ENCODE measurements around the gene PAX6.
"Not testable (repeated sequence)": the region's sequence is repeated elsewhere in the genome, so short reads cannot be mapped to it uniquely, and the experiment has no call there.

Gene PAX6

DNA sequence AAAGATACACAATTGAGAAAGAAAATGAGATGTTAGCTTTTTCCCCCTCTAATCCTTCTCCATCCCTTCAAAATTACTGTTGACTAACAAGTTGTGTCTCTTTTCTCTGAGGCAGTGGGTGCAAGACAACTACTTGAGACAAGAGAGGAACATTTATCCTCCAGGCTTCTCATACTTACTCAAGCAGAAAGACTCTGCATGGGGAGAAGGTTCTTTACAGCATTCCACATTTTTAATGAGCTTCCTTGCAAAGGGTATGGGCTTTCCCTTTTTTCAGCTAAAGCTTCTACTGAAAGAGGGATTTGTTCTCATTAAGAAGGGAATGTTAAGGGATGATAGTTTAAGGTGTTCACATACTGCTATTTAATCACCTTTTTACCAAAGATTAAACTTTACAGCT lies 47.8 kb downstream of the PAX6 start:
- no peak for DNase-seq

DNA sequence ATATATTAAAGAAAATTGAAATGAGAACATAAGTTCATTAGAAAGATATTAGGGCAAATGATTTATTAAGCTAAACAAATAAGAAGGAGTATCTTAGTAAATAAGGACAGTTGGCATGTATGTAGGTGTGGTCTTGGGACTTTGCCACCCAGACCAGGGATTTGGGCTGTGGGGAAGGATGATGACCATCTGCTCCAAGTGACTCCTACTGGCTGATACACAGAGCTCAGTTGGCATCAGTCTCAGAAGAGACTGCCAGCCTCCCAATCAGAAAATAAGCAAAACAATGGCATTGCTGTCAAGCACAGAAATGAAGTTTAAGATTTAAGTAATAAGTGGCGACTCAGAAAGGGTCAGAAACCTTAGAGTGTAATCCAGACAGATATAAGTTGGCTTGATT lies 49.5 kb downstream of the PAX6 start:
- DNase-seq, result no peak

GRCh38 chr11:31757260-31757835 lies 53.8 kb downstream of the PAX6 start:
- DNase-seq, result no peak

GRCh38 chr11:31747581-31747980 lies 63.5 kb downstream of the PAX6 start:
- DNase-seq, result no peak

- not testable (repeated sequence) for DNase-seq
These were observed 70.3 kb downstream of the PAX6 start for GRCh38 chr11:31740731-31741368.

GRCh38 chr11:31740131-31740530 lies 71.0 kb downstream of the PAX6 start:
- no peak for DNase-seq

Measured in activated CD4-positive, alpha-beta T cell treated with anti-CD3 and anti-CD28 coated beads, Interleukin-2, amount 50 U/mL, for 48 hours (primary cell).